ENCODE data around the gene ASTN2. TPM values are rescaled to one million over a fixed set of nuclear protein-coding genes. Genes with fewer than 3 reads are reported as not detected.

Gene ASTN2
- total and polyA plus RNA-seq, 4 donors: 0.57 to 2.9 (median 1.4) TPM

DNA sequence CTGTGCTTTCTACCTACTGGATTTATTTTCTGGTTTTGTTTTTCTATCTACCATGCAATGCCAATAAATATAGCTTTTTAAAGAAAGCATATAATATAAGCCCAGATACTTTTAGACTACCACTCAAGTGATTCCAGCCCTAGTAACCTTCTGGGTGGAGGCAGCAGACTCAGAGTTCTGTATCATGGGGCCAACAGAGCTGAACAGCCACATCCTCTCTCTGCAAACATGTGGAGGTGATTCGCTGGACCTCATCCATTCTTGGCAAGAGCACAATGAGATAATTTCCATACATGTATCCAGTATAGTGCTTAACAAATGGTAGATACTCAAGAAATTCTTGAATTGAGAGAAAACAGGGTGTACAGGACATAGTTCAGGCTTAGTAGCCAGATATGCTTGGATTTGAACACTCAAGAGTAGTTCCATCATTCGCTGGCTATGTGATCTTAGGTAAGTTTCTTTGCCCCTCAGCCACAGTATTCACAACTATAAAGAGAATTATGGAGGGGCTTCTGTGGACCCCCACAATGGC is 124.5 kb downstream of the ASTN2 start:
- TF ChIP-seq, protein P1, sequence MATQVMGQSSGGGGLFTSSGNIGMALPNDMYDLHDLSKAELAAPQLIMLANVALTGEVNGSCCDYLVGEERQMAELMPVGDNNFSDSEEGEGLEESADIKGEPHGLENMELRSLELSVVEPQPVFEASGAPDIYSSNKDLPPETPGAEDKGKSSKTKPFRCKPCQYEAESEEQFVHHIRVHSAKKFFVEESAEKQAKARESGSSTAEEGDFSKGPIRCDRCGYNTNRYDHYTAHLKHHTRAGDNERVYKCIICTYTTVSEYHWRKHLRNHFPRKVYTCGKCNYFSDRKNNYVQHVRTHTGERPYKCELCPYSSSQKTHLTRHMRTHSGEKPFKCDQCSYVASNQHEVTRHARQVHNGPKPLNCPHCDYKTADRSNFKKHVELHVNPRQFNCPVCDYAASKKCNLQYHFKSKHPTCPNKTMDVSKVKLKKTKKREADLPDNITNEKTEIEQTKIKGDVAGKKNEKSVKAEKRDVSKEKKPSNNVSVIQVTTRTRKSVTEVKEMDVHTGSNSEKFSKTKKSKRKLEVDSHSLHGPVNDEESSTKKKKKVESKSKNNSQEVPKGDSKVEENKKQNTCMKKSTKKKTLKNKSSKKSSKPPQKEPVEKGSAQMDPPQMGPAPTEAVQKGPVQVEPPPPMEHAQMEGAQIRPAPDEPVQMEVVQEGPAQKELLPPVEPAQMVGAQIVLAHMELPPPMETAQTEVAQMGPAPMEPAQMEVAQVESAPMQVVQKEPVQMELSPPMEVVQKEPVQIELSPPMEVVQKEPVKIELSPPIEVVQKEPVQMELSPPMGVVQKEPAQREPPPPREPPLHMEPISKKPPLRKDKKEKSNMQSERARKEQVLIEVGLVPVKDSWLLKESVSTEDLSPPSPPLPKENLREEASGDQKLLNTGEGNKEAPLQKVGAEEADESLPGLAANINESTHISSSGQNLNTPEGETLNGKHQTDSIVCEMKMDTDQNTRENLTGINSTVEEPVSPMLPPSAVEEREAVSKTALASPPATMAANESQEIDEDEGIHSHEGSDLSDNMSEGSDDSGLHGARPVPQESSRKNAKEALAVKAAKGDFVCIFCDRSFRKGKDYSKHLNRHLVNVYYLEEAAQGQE (IDR thresholded peaks at IDR 0.05): no peak
- TF ChIP-seq TAF1 (conservative IDR thresholded peaks at IDR 0.05) (no peak), FOXA2 (IDR thresholded peaks at IDR 0.05) (no peak), RAD21 (IDR thresholded peaks at IDR 0.05) (no peak), HNF4A (conservative IDR thresholded peaks at IDR 0.05) (no peak), ZBTB33 (IDR thresholded peaks at IDR 0.05) (no peak), SP1 (IDR thresholded peaks at IDR 0.05) (no peak), FOXA1 (IDR thresholded peaks at IDR 0.05) (no peak), JUND (IDR thresholded peaks at IDR 0.05) (no peak), NR2F2 (IDR thresholded peaks at IDR 0.05) (no peak)
- TF ChIP-seq, protein P2, sequence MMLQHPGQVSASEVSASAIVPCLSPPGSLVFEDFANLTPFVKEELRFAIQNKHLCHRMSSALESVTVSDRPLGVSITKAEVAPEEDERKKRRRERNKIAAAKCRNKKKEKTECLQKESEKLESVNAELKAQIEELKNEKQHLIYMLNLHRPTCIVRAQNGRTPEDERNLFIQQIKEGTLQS (IDR thresholded peaks at IDR 0.05): no peak
- H3K4me1 ChIP-seq (ENCODE audit: control insufficient read depth in 4 of 4, insufficient read depth in 4 of 4, low read length in 3 of 4): no peaks in the 10 kb centered on the region
- no peak overlapping the region for H3K27ac ChIP-seq (ENCODE audit: low read depth in 1 of 2, low read length in 2 of 2)
- 88% methylated on average over 2 of the region's 2 CpGs for WGBS
- no peak for DNase-seq (ENCODE audit: low spot score)
- no peak overlapping the region for H3K4me3 ChIP-seq (ENCODE audit: low read depth in 1 of 3, low read length in 3 of 3)
- H3K36me3 ChIP-seq (ENCODE audit: control insufficient read depth in 4 of 4, insufficient read depth in 3 of 4, low read depth in 1 of 4, low read length in 3 of 4): no peaks in the 10 kb centered on the region
- no peak overlapping the region for H3K9ac ChIP-seq (ENCODE audit: low read depth in 1 of 2, low read length in 2 of 2)
- H3K27me3 ChIP-seq (ENCODE audit: control insufficient read depth in 4 of 4, insufficient read depth in 4 of 4, low read length in 3 of 4): peaks cover 0 to 3% (median 0%) of the 10 kb centered on the region in 4 donors
- no peaks in the 10 kb centered on the region for H3K9me3 ChIP-seq (ENCODE audit: control insufficient read depth in 4 of 4, low read length in 3 of 4)

DNA sequence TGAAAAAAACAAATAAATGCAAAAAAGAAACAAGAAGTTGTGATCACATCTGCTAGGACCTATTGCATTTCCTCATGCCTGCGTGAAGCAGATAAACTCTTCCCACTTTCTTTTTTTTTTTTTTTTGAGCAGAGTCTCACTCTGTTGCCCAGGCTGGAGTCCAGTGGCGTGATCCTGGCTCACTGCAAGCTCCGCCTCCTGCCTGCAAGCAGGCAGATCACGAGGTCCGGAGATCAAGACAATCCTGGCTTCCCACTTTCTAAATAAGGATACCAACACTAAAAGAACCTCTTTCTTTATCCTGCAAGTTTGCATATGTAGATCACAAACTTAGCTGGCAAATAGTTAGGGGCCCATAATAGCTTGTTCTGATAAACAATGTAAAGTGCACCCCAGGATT is 128.6 kb downstream of the ASTN2 start:
- no peak overlapping the region for H3K27ac ChIP-seq (ENCODE audit: low read depth in 1 of 2, low read length in 2 of 2)
- H3K4me1 ChIP-seq (ENCODE audit: control insufficient read depth in 4 of 4, insufficient read depth in 4 of 4, low read length in 3 of 4): no peaks in the 10 kb centered on the region
- no peak for DNase-seq (ENCODE audit: low spot score)
- peaks cover 0 to 3% (median 0%) of the 10 kb centered on the region in 4 donors for H3K27me3 ChIP-seq (ENCODE audit: control insufficient read depth in 4 of 4, insufficient read depth in 4 of 4, low read length in 3 of 4)
- H3K4me3 ChIP-seq (ENCODE audit: low read depth in 1 of 3, low read length in 3 of 3): no peak overlapping the region
- H3K9ac ChIP-seq (ENCODE audit: low read depth in 1 of 2, low read length in 2 of 2): no peak overlapping the region
- H3K9me3 ChIP-seq (ENCODE audit: control insufficient read depth in 4 of 4, low read length in 3 of 4): no peaks in the 10 kb centered on the region
- no peaks in the 10 kb centered on the region for H3K36me3 ChIP-seq (ENCODE audit: control insufficient read depth in 4 of 4, insufficient read depth in 3 of 4, low read depth in 1 of 4, low read length in 3 of 4)
- 63% methylated on average over 5 of the region's 5 CpGs for WGBS
- TF ChIP-seq MAX (IDR thresholded peaks at IDR 0.05) (no peak), YY1 (IDR thresholded peaks at IDR 0.05) (no peak), HNF4G (IDR thresholded peaks at IDR 0.05) (no peak), SP1 (IDR thresholded peaks at IDR 0.05) (no peak), HNF4A (conservative IDR thresholded peaks at IDR 0.05) (no peak), RAD21 (IDR thresholded peaks at IDR 0.05) (no peak), FOXA2 (IDR thresholded peaks at IDR 0.05) (no peak), TAF1 (conservative IDR thresholded peaks at IDR 0.05) (no peak), EGR1 (IDR thresholded peaks at IDR 0.05; ENCODE audit: low read depth in 2 of 2) (no peak), FOXA1 (IDR thresholded peaks at IDR 0.05) (no peak), NR2F2 (IDR thresholded peaks at IDR 0.05) (no peak), GABPA (IDR thresholded peaks at IDR 0.05 in 1 of 2, conservative IDR thresholded peaks at IDR 0.05 in 1 of 2) (no peak), JUND (IDR thresholded peaks at IDR 0.05) (no peak), RXRA (IDR thresholded peaks at IDR 0.05) (no peak)
- TF ChIP-seq, protein P3, sequence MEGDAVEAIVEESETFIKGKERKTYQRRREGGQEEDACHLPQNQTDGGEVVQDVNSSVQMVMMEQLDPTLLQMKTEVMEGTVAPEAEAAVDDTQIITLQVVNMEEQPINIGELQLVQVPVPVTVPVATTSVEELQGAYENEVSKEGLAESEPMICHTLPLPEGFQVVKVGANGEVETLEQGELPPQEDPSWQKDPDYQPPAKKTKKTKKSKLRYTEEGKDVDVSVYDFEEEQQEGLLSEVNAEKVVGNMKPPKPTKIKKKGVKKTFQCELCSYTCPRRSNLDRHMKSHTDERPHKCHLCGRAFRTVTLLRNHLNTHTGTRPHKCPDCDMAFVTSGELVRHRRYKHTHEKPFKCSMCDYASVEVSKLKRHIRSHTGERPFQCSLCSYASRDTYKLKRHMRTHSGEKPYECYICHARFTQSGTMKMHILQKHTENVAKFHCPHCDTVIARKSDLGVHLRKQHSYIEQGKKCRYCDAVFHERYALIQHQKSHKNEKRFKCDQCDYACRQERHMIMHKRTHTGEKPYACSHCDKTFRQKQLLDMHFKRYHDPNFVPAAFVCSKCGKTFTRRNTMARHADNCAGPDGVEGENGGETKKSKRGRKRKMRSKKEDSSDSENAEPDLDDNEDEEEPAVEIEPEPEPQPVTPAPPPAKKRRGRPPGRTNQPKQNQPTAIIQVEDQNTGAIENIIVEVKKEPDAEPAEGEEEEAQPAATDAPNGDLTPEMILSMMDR (IDR thresholded peaks at IDR 0.05; ENCODE audit: low read depth, low read length, missing input control): no peak
- TF ChIP-seq, protein P1 (IDR thresholded peaks at IDR 0.05): no peak
- TF ChIP-seq, protein P2 (IDR thresholded peaks at IDR 0.05): no peak

Data from liver (tissue), 9 donors.